GM18517 (cell line): ENCODE data around the gene ATP1A3.
A peak's percentile ranks its signal among the peaks of the same experiment; 100 is the strongest.
"Not testable (repeated sequence)": the region's sequence is repeated elsewhere in the genome, so short reads cannot be mapped to it uniquely, and the experiment has no call there.

Experiments
- ATAC-seq: cut with Tn5 transposase; IDR thresholded peaks from one replicate; pipeline ENCODE4 v1.9.1; 2021; ENCODE audit warnings: mild to moderate bottlenecking, moderate library complexity; ENCODE audit not compliant: unreplicated experiment

The ATP1A3 gene

GRCh38 chr19:41955521-41955920 is 38.5 kb downstream of the ATP1A3 start:
- no peak for ATAC-seq

DNA sequence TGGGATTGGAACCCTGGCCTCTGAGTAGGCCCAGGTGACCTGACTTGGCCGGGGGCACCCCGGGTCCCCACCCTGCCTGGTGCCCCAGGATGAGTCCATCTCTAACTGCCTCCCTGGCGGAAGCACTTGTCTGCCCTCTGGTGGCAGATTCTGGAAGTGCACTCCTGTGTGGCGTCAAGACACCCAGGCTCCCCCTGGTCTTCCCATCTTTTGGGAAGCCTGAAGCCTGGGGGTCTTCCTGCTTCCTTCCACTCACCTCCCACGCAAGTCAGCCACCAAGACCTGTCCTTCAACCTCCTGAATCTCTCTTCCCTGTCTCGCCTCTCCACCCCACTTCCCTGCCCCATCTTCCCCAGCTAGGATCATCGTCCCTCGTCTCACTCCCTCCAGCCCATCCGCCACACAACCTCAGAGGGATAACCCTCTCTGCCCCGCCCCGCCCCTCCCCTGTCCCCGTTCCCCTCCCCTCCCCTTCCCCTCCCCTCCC is 42.3 kb downstream of the ATP1A3 start:
- no peak for ATAC-seq

DNA sequence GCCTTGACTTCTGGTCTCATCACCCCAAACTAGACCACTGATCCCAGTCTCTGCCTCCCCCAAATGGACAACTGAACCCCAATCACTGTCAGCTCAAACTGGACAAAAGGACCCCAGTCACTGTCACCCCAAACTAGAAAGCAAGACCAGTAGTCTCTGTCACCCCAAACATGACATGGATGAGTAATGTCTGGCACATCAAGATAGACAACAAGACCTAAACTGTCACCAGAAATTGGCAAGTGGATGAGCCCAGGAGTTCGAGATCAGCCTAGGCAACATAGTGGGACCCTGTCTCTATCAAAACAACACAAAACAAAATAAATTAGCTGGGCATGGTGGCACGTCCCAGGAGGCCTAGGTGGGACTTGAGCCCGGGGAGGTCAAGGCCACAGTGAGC is 46.9 kb downstream of the ATP1A3 start:
- ATAC-seq = no peak

DNA sequence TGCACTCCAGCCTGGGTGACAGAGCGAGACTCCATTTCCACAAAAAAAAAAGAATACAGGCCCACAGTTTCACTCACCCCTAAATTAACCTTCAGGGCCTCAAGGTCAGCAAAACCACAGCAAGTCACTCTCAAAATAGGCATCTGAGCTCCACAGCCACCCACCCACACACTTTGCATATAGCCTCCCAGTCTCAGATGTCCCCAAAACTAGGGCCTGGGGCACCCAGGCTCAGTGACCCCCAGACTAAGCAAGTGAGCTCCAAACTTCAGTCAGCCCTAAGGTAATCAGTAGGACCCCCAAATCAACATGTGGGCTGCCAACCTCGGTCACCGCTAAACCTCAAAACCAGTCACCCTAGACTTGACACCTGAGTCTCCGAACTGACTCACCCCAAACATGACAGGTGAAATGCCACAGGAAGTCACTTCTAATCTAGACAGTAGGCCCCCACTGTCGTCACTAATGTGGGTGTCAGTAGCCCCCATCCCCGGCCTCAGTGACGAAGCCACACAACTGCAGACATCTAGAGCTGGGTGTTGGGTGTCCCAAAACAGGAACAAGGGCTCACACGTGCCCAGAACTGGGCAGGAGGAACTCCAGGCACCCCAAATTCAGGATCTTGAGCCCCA is 48.8 kb downstream of the ATP1A3 start:
- peak; percentile 78 for ATAC-seq

- no peak for ATAC-seq
These were observed 49.7 kb downstream of the ATP1A3 start for GRCh38 chr19:41944336-41944735.

GRCh38 chr19:41941410-41942202 is 52.4 kb downstream of the ATP1A3 start:
- no peak for ATAC-seq

- ATAC-seq = no peak
These were observed 53.2 kb downstream of the ATP1A3 start for GRCh38 chr19:41940731-41941409.

- no peak for ATAC-seq
These were observed 53.9 kb downstream of the ATP1A3 start for GRCh38 chr19:41939861-41940730.

DNA sequence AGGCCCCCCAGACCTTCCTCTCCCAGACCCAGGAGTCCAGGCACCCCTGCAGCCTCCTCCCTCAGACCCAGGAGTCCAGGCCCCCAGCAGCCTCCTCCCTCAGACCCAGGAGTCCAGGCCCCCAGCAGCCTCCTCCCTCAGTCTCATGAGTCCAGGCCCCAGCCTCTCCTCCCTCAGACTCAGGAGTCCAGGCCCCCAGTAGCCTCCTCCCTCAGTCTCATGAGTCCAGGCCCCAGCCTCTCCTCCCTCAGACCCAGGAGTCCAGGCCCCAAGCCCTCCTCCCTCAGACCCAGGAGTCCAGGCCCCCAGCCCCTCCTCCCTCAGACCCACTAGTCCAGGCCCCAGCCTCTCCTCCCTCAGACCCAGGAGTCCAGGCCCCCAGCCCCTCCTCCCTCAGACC is 54.8 kb downstream of the ATP1A3 start:
- ATAC-seq = not testable (repeated sequence)

- no peak for ATAC-seq
These were observed 56.2 kb downstream of the ATP1A3 start for GRCh38 chr19:41937525-41938468.

DNA sequence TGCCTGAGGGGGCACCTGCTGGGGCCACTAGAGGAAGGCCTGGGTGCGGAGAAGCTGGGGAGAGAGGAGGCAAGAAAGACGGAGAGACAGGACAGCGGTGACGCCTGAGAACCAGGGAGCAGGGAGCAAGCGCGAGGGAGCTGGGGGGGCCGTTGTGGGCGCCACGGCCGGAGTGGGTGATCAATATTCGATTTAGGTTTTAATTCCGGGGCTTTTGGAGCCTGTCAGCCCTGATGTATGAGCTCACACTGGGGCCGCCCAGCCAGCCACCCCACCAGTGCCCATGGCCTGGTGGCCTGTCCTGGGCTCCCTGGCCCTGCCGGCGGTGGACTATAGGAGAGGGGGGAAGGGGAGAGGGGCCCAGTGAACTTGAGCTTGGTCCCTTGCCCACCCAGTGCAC is 57.1 kb downstream of the ATP1A3 start:
- no peak for ATAC-seq

GRCh38 chr19:41936416-41936850 is 57.6 kb downstream of the ATP1A3 start:
- no peak for ATAC-seq

DNA sequence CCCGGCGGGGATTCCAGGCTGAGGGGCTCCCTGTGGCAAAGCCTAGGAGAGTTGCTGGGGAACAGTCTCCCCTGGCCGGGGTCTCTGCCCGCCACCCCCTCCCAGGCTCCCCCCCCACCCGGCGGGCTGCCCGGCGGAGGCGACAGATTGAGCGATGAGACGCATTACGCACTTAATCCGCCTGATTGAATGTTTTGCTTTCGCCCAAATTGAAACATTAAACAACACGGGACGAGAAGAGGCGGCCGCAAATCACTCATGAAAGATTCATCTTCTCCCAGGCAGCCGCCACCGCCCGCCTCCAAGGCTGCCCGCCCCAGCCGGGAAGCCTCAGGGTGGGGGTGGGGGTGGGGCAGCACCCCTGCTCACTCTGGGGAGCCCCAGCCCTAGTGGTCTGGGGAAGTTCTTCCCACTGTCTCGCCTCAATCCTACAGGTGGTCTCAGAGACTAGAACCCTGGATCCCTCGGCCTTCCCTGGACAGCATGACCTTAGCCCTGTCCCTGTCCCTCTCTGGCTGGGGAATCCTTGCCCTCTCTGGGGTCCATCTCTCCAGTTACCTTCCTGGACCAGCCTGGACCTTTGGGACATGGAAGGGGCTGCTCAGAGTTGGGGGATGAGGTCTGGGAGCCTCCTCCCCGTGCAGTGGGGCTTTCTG is 58.1 kb downstream of the ATP1A3 start:
- no peak for ATAC-seq

GRCh38 chr19:41934849-41935374 is 59.1 kb downstream of the ATP1A3 start:
- ATAC-seq = no peak

- no peak for ATAC-seq
These were observed 60.2 kb downstream of the ATP1A3 start for GRCh38 chr19:41933693-41934426.

DNA sequence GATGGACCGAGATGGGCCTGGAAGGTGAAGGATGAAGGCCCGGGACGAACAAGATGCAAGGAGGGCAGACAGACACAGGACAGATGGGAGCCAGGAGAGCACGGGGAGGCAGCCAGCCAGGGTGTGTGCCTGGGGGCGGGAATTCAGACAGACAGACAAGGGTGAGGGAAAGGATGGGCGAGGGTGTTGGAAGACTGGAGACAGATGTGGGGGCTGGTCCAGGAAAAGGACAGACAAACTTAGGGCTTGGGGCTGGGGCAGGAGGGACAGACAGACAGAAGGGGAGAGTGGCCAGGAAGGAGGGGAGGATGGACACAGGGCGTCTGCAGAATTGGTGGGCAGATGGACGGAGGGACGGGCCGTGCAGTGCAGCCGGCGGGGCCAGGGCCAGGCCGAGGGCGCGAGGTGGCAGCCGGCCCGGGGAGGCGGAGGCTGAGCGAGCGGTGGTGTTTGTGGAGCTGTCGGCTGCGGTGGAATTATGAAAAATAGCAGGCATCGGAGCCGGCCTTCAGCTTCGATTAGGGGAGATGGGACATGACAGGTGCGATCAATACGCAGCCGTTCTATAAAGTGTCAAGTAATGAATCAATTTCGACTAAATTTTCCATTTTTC is 61.2 kb downstream of the ATP1A3 start:
- ATAC-seq = no peak

- ATAC-seq = no peak
These were observed 61.7 kb downstream of the ATP1A3 start for GRCh38 chr19:41932259-41932719.
